ENCODE results near the gene COA1. TPM values are rescaled to one million over a fixed set of nuclear protein-coding genes. Genes with fewer than 3 reads are reported as not detected.

COA1 gene
- total and polyA plus RNA-seq, 2 experiments from 2014 or later, result 152 to 220 TPM

GRCh38 chr7:43594020-43594419, 135.3 kb downstream of the COA1 start:
- TF ChIP-seq, protein P1, sequence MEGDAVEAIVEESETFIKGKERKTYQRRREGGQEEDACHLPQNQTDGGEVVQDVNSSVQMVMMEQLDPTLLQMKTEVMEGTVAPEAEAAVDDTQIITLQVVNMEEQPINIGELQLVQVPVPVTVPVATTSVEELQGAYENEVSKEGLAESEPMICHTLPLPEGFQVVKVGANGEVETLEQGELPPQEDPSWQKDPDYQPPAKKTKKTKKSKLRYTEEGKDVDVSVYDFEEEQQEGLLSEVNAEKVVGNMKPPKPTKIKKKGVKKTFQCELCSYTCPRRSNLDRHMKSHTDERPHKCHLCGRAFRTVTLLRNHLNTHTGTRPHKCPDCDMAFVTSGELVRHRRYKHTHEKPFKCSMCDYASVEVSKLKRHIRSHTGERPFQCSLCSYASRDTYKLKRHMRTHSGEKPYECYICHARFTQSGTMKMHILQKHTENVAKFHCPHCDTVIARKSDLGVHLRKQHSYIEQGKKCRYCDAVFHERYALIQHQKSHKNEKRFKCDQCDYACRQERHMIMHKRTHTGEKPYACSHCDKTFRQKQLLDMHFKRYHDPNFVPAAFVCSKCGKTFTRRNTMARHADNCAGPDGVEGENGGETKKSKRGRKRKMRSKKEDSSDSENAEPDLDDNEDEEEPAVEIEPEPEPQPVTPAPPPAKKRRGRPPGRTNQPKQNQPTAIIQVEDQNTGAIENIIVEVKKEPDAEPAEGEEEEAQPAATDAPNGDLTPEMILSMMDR (IDR thresholded peaks at IDR 0.05; ENCODE audit: low read depth, low read length), result no peak
- no peak for DNase-seq (ENCODE audit: low read depth in 1 of 2, low spot score in 1 of 2)
- Histone ChIP-seq H3K4me1 (ENCODE audit: low read depth) (no peaks in the 10 kb centered on the region), H3K9me3 (ENCODE audit: low read depth) (no peaks in the 10 kb centered on the region), H3K4me3 (no peak overlapping the region), H3K27me3 (no peaks in the 10 kb centered on the region), H3K27ac (no peak overlapping the region), H3K36me3 (peaks cover 12% of the 10 kb centered on the region)

GRCh38 chr7:43593010-43593409, 136.3 kb downstream of the COA1 start:
- TF ChIP-seq, protein P1 (IDR thresholded peaks at IDR 0.05; ENCODE audit: low read depth, low read length), result no peak
- Histone ChIP-seq H3K4me1 (ENCODE audit: low read depth) (no peaks in the 10 kb centered on the region), H3K36me3 (peaks cover 9% of the 10 kb centered on the region), H3K4me3 (no peak overlapping the region), H3K27ac (no peak overlapping the region), H3K27me3 (no peaks in the 10 kb centered on the region), H3K9me3 (ENCODE audit: low read depth) (no peaks in the 10 kb centered on the region)
- DNase-seq (ENCODE audit: low read depth in 1 of 2, low spot score in 1 of 2), result no peak

- Histone ChIP-seq H3K36me3 (peaks cover 9% of the 10 kb centered on the region), H3K4me3 (no peak overlapping the region), H3K27me3 (no peaks in the 10 kb centered on the region), H3K4me1 (ENCODE audit: low read depth) (no peaks in the 10 kb centered on the region), H3K27ac (no peak overlapping the region), H3K9me3 (ENCODE audit: low read depth) (no peaks in the 10 kb centered on the region)
- DNase-seq (ENCODE audit: low read depth in 1 of 2, low spot score in 1 of 2), result no peak
- TF ChIP-seq, protein P1 (IDR thresholded peaks at IDR 0.05; ENCODE audit: low read depth, low read length), result no peak
These were observed 137.0 kb downstream of the COA1 start for GRCh38 chr7:43592326-43592725.

DNA sequence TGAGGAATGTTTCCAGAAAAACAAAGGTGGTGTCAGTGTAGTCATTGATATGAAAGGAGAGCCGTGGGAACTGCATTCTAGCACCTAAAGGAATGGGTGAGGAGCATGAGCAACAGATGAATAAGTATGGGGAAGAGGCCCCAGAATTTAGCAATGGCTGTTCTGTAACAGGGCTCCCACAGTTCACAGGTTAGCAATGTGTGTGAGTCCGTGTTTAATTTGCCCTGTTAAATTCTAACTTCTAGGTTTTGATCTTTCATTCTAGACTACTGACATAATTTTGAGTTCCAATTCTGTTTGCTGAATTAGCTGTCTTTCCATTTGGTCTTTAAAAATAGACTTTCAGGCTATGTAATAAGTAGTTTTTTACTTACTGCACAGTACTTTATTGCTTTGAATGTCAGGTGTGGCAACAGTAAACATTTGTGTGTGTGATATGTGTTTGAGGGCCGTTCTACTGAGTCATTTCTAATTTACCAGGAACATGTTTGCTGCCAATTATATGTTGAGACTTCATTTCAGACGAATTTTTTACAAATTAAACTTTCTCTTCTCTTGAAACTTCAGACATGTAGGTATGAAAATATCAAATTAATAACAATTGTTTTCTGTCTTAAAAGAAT, 137.7 kb downstream of the COA1 start:
- H3K9me3 ChIP-seq (ENCODE audit: low read depth), result no peaks in the 10 kb centered on the region
- no peak overlapping the region for H3K4me3 ChIP-seq
- DNase-seq (ENCODE audit: low read depth in 1 of 2, low spot score in 1 of 2), result no peak
- H3K27ac ChIP-seq, result peak overlapping the region; percentile 30
- H3K36me3 ChIP-seq, result peaks cover 5% of the 10 kb centered on the region
- TF ChIP-seq, protein P1 (IDR thresholded peaks at IDR 0.05; ENCODE audit: low read depth, low read length), result no peak
- H3K27me3 ChIP-seq, result no peaks in the 10 kb centered on the region
- H3K4me1 ChIP-seq (ENCODE audit: low read depth), result no peaks in the 10 kb centered on the region

GRCh38 chr7:43590862-43591557, 138.3 kb downstream of the COA1 start:
- Histone ChIP-seq H3K27ac (peak overlapping the region; percentile 30), H3K27me3 (no peaks in the 10 kb centered on the region), H3K36me3 (peaks cover 3% of the 10 kb centered on the region), H3K9me3 (ENCODE audit: low read depth) (no peaks in the 10 kb centered on the region), H3K4me3 (no peak overlapping the region), H3K4me1 (ENCODE audit: low read depth) (no peaks in the 10 kb centered on the region)
- TF ChIP-seq, protein P1 (IDR thresholded peaks at IDR 0.05; ENCODE audit: low read depth, low read length), result no peak
- no peak for DNase-seq (ENCODE audit: low read depth in 1 of 2, low spot score in 1 of 2)
